HCT116 (cell line): ENCODE results near the gene GCLC.

ENCODE experiments used
- EGR1 ChIP-seq: IDR thresholded peaks from 2 replicates; pipeline ENCODE4 v1.6.1; 2012; ENCODE audit warnings: low read depth
- POLR2A ChIP-seq: IDR thresholded peaks from 2 replicates; pipeline ENCODE4 v1.7.0; 2011; ENCODE audit warnings: borderline replicate concordance; ENCODE audit not compliant: insufficient read depth, insufficient read length; ENCODE audit errors: extremely low read depth
- POLR2AphosphoS5 ChIP-seq: IDR thresholded peaks from 2 replicates; pipeline ENCODE4 v1.6.1; 2011; ENCODE audit warnings: mild to moderate bottlenecking, low read depth, low read length, moderate library complexity
- ZFX ChIP-seq: fragments of 450-650 bp; IDR thresholded peaks from 2 replicates; pipeline ENCODE4 v1.6.1; 2017
- TF ChIP-seq, protein P1 (sequence below): IDR thresholded peaks from 2 replicates; pipeline ENCODE4 v1.6.1; 2012
- TF ChIP-seq, protein P2 (sequence below), 3 experiments: fragments of 200-600 bp in 1 of 3; sonication (generic) in 1 of 3; IDR thresholded peaks in 2 of 3; conservative IDR thresholded peaks in 1 of 3; 2 replicates each; pipeline ENCODE4 v1.5.1; 2012 to 2017; ENCODE audit warnings: low read depth in 2 of 3, low read length in 2 of 3, antibody characterized with exemption in 1 of 3, borderline replicate concordance in 1 of 3, control low read depth in 1 of 3, mild to moderate bottlenecking in 1 of 3, mixed read lengths in 1 of 3, mixed run types in 1 of 3, moderate library complexity in 1 of 3; ENCODE audit not compliant: insufficient read depth in 1 of 3

DNA sequence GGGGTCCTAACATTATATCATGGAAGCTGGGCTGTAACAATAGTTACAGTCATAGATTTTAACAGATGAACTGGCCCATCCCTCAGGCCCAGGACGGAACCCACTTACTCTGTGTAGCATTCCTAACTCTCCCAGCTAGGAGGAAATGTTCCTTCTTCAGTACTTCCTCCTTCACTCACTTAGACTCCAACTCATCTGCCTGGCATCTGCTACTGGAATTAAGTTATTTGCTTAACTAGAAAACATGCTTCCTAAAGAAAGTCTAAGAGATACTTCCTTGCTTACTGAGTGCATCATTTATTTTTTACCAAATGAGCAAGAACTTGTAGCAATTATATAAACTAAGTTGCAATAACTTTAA, 20.5 kb downstream of the GCLC start:
- TF ChIP-seq, protein P1, sequence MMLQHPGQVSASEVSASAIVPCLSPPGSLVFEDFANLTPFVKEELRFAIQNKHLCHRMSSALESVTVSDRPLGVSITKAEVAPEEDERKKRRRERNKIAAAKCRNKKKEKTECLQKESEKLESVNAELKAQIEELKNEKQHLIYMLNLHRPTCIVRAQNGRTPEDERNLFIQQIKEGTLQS = no peak
- no peak for TF ChIP-seq ZFX
- TF ChIP-seq, protein P2, sequence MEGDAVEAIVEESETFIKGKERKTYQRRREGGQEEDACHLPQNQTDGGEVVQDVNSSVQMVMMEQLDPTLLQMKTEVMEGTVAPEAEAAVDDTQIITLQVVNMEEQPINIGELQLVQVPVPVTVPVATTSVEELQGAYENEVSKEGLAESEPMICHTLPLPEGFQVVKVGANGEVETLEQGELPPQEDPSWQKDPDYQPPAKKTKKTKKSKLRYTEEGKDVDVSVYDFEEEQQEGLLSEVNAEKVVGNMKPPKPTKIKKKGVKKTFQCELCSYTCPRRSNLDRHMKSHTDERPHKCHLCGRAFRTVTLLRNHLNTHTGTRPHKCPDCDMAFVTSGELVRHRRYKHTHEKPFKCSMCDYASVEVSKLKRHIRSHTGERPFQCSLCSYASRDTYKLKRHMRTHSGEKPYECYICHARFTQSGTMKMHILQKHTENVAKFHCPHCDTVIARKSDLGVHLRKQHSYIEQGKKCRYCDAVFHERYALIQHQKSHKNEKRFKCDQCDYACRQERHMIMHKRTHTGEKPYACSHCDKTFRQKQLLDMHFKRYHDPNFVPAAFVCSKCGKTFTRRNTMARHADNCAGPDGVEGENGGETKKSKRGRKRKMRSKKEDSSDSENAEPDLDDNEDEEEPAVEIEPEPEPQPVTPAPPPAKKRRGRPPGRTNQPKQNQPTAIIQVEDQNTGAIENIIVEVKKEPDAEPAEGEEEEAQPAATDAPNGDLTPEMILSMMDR (IDR thresholded peaks at IDR 0.05 in 2 of 3, conservative IDR thresholded peaks at IDR 0.05 in 1 of 3; ENCODE audit: borderline replicate concordance in 1 of 3, insufficient read depth in 1 of 3, low read depth in 2 of 3, low read length in 2 of 3) = no peak
- no peak for TF ChIP-seq EGR1
- no peak for TF ChIP-seq POLR2AphosphoS5
- TF ChIP-seq POLR2A = no peak
